Esophagus squamous epithelium (tissue), 5 donors: ENCODE results near the gene C12orf42. TPM values are rescaled to one million over a fixed set of nuclear protein-coding genes. Genes with fewer than 3 reads are reported as not detected.

Experiments used
- DNase-seq: peaks from one replicate; lab custom pipeline; 2025; lab: John Stamatoyannopoulos, UW
- H3K27ac ChIP-seq, 4 donors: fragments of 200-600 bp; sonication (generic); one replicate each; pipeline ENCODE4 v1.5.1; 2016 to 2019; ENCODE audit warnings: mild to moderate bottlenecking in 1 of 4
- H3K27me3 ChIP-seq, 4 donors: fragments of 200-600 bp; sonication (generic); 1 replicate in 3 of 4; 2 replicates in 1 of 4; pipeline versions ENCODE4 v1.5.1 to v1.6.0; 2017 to 2021; ENCODE audit warnings: antibody characterized with exemption in 1 of 4
- H3K36me3 ChIP-seq, 3 donors: fragments of 200-600 bp; sonication (generic); one replicate each; pipeline ENCODE4 v1.5.1; 2016 to 2019
- H3K4me1 ChIP-seq, 3 donors: fragments of 200-600 bp; sonication (generic); one replicate each; pipeline ENCODE4 v1.5.1; 2017 to 2019
- H3K4me3 ChIP-seq, 4 donors: fragments of 200-600 bp; sonication (generic); 1 replicate in 3 of 4; 2 replicates in 1 of 4; pipeline ENCODE4 v1.5.1; 2016 to 2019; ENCODE audit warnings: mild to moderate bottlenecking in 2 of 4, moderate library complexity in 1 of 4
- H3K9me3 ChIP-seq, 3 donors: fragments of 200-600 bp; sonication (generic); one replicate each; pipeline ENCODE4 v1.5.1; 2016 to 2019
- POLR2A ChIP-seq, 4 donors: fragments of 450-650 bp; IDR thresholded peaks; one replicate each; pipeline ENCODE4 v1.6.1; 2017; ENCODE audit warnings: antibody characterized with exemption in 4 of 4, mild to moderate bottlenecking in 4 of 4, moderate library complexity in 3 of 4
- WGBS, 2 donors: methylation state at CpG; one replicate each; pipeline ENCODE4 v1.1.5; 2018; 5-methylcytosine and 5-hydroxymethylcytosine counted together
- intact Hi-C: fragments of 100-400 bp; cut with DNase I; formaldehyde crosslinking; loops from one replicate; pipeline ENCODE4 v1.15.0; 2022
- total RNA-seq, 4 donors: library from RNA; depleted of rRNA; stranded (reverse); fragments of >200 nt; gene quantifications; one replicate each; pipeline ENCODE4 v1.1.0, GENCODE V29; 2016
- TF ChIP-seq, protein P1 (sequence below), 6 experiments: fragments of 450-650 bp in 4 of 6; fragments of 200-600 bp in 2 of 6; sonication (generic) in 2 of 6; IDR thresholded peaks; one replicate each; pipeline ENCODE4 v1.5.1; 2016 to 2019; ENCODE audit warnings: antibody characterized with exemption in 6 of 6, mild to moderate bottlenecking in 4 of 6, moderate library complexity in 4 of 6
- donor health status: DM: yes; HTN: yes; CAD: no.

The C12orf42 gene
- total RNA-seq, 4 donors from 2014 or later = not detected

DNA sequence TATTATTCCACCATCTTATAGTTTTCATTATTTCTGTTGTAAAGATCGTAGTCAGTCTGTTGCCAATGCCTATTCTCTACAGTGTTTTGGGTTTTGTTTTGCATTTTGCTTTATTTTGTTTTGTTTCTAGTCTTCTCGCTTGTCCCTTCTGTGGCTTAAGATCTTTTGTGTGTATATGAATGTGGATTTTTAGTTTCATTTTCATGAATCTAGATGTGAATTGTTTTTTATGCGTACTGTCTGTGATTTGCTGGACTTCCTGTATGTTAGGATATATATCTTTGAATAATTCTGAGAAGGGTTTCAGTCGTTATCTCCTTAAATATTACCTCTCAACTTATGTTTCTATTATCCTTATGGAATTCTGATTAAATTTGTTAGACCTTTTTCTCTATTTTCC lies 13.4 kb downstream of the C12orf42 start:
- no peak for DNase-seq
- Histone ChIP-seq H3K9me3 (no peaks in the 10 kb centered on the region), H3K4me3 (no peak overlapping the region), H3K27ac (no peak overlapping the region), H3K4me1 (no peaks in the 10 kb centered on the region), H3K36me3 (no peaks in the 10 kb centered on the region), H3K27me3 (no peaks in the 10 kb centered on the region)
- TF ChIP-seq POLR2A (IDR thresholded peaks at IDR 0.05) = no peak
- TF ChIP-seq, protein P1, sequence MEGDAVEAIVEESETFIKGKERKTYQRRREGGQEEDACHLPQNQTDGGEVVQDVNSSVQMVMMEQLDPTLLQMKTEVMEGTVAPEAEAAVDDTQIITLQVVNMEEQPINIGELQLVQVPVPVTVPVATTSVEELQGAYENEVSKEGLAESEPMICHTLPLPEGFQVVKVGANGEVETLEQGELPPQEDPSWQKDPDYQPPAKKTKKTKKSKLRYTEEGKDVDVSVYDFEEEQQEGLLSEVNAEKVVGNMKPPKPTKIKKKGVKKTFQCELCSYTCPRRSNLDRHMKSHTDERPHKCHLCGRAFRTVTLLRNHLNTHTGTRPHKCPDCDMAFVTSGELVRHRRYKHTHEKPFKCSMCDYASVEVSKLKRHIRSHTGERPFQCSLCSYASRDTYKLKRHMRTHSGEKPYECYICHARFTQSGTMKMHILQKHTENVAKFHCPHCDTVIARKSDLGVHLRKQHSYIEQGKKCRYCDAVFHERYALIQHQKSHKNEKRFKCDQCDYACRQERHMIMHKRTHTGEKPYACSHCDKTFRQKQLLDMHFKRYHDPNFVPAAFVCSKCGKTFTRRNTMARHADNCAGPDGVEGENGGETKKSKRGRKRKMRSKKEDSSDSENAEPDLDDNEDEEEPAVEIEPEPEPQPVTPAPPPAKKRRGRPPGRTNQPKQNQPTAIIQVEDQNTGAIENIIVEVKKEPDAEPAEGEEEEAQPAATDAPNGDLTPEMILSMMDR (IDR thresholded peaks at IDR 0.05) = no peak
- intact Hi-C loops = no loop called here
- 47 to 58% methylated on average over 4 of the region's 4 CpGs for WGBS, 2 donors

DNA sequence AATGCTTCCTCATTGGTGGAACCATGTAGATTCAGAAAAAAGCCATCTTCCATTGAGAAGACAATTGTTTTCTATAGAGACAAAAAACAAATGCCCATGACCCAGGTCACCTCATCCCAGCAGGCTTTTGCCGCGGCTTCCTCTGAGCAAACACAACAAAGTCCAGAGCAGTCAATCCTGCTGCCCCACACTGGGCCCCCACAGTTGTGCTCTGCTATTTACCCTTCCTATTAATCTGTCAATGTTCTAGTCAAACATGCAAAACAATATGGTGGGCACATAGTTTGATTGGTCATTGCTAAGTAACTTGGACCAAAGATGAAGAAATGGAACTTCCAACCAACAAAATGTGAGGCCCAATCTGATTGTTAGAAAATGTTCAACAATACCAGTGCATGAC lies 20.7 kb downstream of the C12orf42 start:
- Histone ChIP-seq H3K4me1 (no peaks in the 10 kb centered on the region), H3K27me3 (no peaks in the 10 kb centered on the region), H3K27ac (no peak overlapping the region), H3K4me3 (no peak overlapping the region), H3K9me3 (no peaks in the 10 kb centered on the region), H3K36me3 (no peaks in the 10 kb centered on the region)
- TF ChIP-seq, protein P1 (IDR thresholded peaks at IDR 0.05) = no peak
- WGBS, 2 donors = 47 to 55% methylated on average over 2 of the region's 2 CpGs
- no peak for DNase-seq
- intact Hi-C loops = no loop called here

DNA sequence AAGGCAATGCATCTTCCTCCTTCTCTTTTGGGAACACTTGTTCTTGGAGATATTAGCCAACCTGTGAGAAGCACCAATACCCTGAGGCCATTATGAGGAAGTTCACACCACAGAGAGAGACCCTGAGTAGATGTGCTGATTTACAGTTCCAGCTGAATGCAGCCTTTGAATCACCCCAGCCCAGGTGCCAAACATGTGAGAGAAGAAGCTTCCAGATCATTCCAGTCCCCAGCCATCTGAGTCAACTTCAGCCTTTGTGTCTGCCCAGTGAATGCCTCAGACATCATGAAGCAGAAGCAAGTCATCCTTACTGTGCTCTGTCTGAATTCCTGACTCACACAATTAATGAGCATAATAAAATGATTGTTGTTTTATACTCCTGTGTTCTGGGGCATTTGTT lies 25.1 kb downstream of the C12orf42 start:
- H3K27me3 ChIP-seq = no peaks in the 10 kb centered on the region
- no peak for DNase-seq
- no peak overlapping the region for H3K27ac ChIP-seq
- no peaks in the 10 kb centered on the region for H3K9me3 ChIP-seq
- no peak for TF ChIP-seq POLR2A (IDR thresholded peaks at IDR 0.05)
- TF ChIP-seq, protein P1 (IDR thresholded peaks at IDR 0.05) = no peak
- no peak overlapping the region for H3K4me3 ChIP-seq
- intact Hi-C loops = no loop called here
- H3K36me3 ChIP-seq = no peaks in the 10 kb centered on the region
- no peaks in the 10 kb centered on the region for H3K4me1 ChIP-seq

DNA sequence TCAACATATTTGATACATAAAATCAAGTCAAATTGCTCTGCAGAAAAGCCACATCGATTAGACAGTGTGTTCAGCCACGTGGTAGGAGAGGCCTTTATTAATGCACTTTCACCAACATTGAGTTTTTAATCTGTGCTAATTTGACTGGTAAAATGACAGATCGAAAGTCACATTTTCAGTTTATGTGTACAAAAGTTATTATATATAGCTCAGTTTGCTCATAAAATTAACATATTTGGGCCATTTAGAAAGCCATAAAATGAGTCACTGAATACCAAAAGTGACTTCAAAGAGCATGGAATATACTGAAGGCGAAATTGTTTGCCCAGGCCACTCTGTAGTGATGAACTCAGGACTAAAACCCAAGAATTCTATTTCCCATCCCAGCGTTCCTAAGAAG lies 26.0 kb downstream of the C12orf42 start:
- WGBS, 2 donors = 51 to 63% methylated on average over 5 of the region's 5 CpGs
- no peak for TF ChIP-seq POLR2A (IDR thresholded peaks at IDR 0.05)
- TF ChIP-seq, protein P1 (IDR thresholded peaks at IDR 0.05) = no peak

DNA sequence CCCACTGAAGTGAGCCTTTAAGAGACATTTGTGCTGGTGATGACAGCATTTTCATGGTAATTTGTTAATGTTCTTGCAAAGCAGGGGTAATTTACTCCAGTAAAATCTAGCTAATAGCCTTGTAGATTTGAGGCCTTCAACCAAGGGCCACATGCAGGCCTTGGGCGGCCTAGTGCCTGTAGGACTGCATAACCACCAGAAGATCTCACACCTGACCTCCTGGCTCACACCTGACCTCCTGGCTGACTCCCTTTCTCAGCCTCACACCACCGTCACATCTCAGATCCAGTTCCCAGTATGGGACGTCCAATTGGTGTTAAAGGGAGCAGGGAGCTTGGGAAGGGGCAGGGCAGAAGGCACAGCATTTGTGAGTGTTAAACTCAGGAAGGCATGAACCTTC lies 26.9 kb downstream of the C12orf42 start:
- Histone ChIP-seq H3K4me1 (no peaks in the 10 kb centered on the region), H3K36me3 (no peaks in the 10 kb centered on the region), H3K27ac (no peak overlapping the region), H3K9me3 (no peaks in the 10 kb centered on the region), H3K4me3 (no peak overlapping the region), H3K27me3 (no peaks in the 10 kb centered on the region)
- TF ChIP-seq, protein P1 (IDR thresholded peaks at IDR 0.05) = no peak
- TF ChIP-seq POLR2A (IDR thresholded peaks at IDR 0.05) = no peak
- intact Hi-C loops = no loop called here
- 62 to 65% methylated on average over 3 of the region's 3 CpGs for WGBS, 2 donors
- DNase-seq = no peak

More for the DNA sequence above, 26.0 kb downstream of the C12orf42 start:
- no peaks in the 10 kb centered on the region for H3K27me3 ChIP-seq
- H3K4me3 ChIP-seq = no peak overlapping the region
- intact Hi-C loops = no loop called here
- no peaks in the 10 kb centered on the region for H3K9me3 ChIP-seq
- DNase-seq = no peak
- no peak overlapping the region for H3K27ac ChIP-seq
- no peaks in the 10 kb centered on the region for H3K4me1 ChIP-seq
- no peaks in the 10 kb centered on the region for H3K36me3 ChIP-seq
